B cell (primary cell): ENCODE results near the gene RTL9.

ENCODE experiments used
- CTCF ChIP-seq: fragments of 200-600 bp; IDR thresholded peaks from one replicate; pipeline ENCODE4 v1.8.0; 2022; ENCODE audit warnings: antibody characterized with exemption, mild to moderate bottlenecking
- EZH2 ChIP-seq: IDR thresholded peaks from 2 replicates; pipeline ENCODE4 v1.6.1; 2012; ENCODE audit warnings: borderline replicate concordance, low read depth, mild to moderate bottlenecking, moderate library complexity, low read length; ENCODE audit not compliant: insufficient read depth, poor library complexity, severe bottlenecking

- TF ChIP-seq EZH2 (no peak), CTCF (no peak)
These were observed 40.6 kb upstream of the RTL9 start, which contains the start of gene AMMECR1 for GRCh38 chrX:110317820-110318663.
